Prostate gland (tissue), 2 donors: ENCODE measurements around the gene DLK1. TPM values are rescaled to one million over a fixed set of nuclear protein-coding genes. Genes with fewer than 3 reads are reported as not detected.

Experiments
- DNase-seq: peaks from one replicate; pipeline ENCODE4 v3.0.0-alpha.2; 2019; ENCODE audit warnings: low spot score
- H3K27ac ChIP-seq, 2 donors: fragments of 200-600 bp; sonication (generic); 2 replicates each; pipeline ENCODE4 v1.5.1; 2017 to 2019
- H3K27me3 ChIP-seq: fragments of 200-600 bp; sonication (generic); replicated peaks from 2 replicates; pipeline ENCODE4 v1.5.1; 2019; ENCODE audit not compliant: insufficient read depth
- H3K36me3 ChIP-seq, 2 donors: fragments of 200-600 bp; sonication (generic); 1 replicate in 1 of 2; 2 replicates in 1 of 2; pipeline versions ENCODE4 v1.5.1 to v1.8.1; 2017 to 2019
- H3K4me1 ChIP-seq: fragments of 200-600 bp; sonication (generic); replicated peaks from 2 replicates; pipeline ENCODE4 v1.5.1; 2019
- H3K4me3 ChIP-seq, 2 donors: fragments of 200-600 bp; sonication (generic); 2 replicates each; pipeline ENCODE4 v1.5.1; 2017 to 2019
- H3K9me3 ChIP-seq: fragments of 200-600 bp; sonication (generic); 2 replicates; pipeline ENCODE4 v1.5.1; 2017
- CTCF ChIP-seq, 4 experiments: fragments of 200-600 bp in 2 of 4; fragments of 450-650 bp in 2 of 4; sonication (generic) in 2 of 4; IDR thresholded peaks; 1 replicate in 3 of 4; 2 replicates in 1 of 4; pipeline ENCODE4 v1.5.1; 2016 to 2019; ENCODE audit warnings: antibody characterized with exemption in 4 of 4, mild to moderate bottlenecking in 2 of 4, moderate library complexity in 2 of 4
- POLR2A ChIP-seq: fragments of 450-650 bp; IDR thresholded peaks from one replicate; pipeline ENCODE4 v1.6.1; 2016; ENCODE audit warnings: antibody characterized with exemption, mild to moderate bottlenecking
- POLR2AphosphoS5 ChIP-seq: sonication (generic); formaldehyde crosslinking; IDR thresholded peaks from one replicate; pipeline ENCODE4 v1.6.1; 2017; ENCODE audit warnings: antibody characterized with exemption
- WGBS: methylation state at CpG from one replicate; pipeline ENCODE4 v1.1.5; 2018; 5-methylcytosine and 5-hydroxymethylcytosine counted together
- intact Hi-C: fragments of 100-400 bp; cut with DNase I; formaldehyde crosslinking; loops from one replicate; pipeline ENCODE4 v1.14.2; 2022
- total RNA-seq, 2 donors: library from RNA; depleted of rRNA; stranded (reverse); fragments of >200 nt; gene quantifications; one replicate each; pipeline ENCODE4 v1.1.0, GENCODE V29; 2016

The DLK1 gene
- total RNA-seq, 2 donors from 2014 or later = 0.14 to 100.0 TPM

- 89% methylated on average over 23 of the region's 26 CpGs for WGBS
- TF ChIP-seq CTCF (IDR thresholded peaks at IDR 0.05) (no peak), POLR2AphosphoS5 (no peak), POLR2A (no peak)
- intact Hi-C loops = no loop called here
Observed at GRCh38 chr14:100688598-100689461, 37.9 kb upstream of the DLK1 start.

GRCh38 chr14:100690672-100691071 is 36.0 kb upstream of the DLK1 start:
- H3K27me3 ChIP-seq = peaks cover 6% of the 10 kb centered on the region
- H3K9me3 ChIP-seq = no peaks in the 10 kb centered on the region
- H3K4me1 ChIP-seq = no peaks in the 10 kb centered on the region
- DNase-seq = no peak
- H3K27ac ChIP-seq = no peak overlapping the region
- intact Hi-C loops = no loop called here
- WGBS = 97% methylated on average over 5 of the region's 5 CpGs
- H3K4me3 ChIP-seq = no peak overlapping the region
- H3K36me3 ChIP-seq = no peaks in the 10 kb centered on the region
- TF ChIP-seq CTCF (IDR thresholded peaks at IDR 0.05) = no peak
- TF ChIP-seq POLR2AphosphoS5 = no peak
- TF ChIP-seq POLR2A = no peak

More at GRCh38 chr14:100688598-100689461, 37.9 kb upstream of the DLK1 start:
- H3K27ac ChIP-seq = no peak overlapping the region
- DNase-seq = no peak
- H3K4me3 ChIP-seq = no peak overlapping the region
- no peaks in the 10 kb centered on the region for H3K4me1 ChIP-seq
- H3K9me3 ChIP-seq = no peaks in the 10 kb centered on the region
- no peaks in the 10 kb centered on the region for H3K36me3 ChIP-seq
- peaks cover 6% of the 10 kb centered on the region for H3K27me3 ChIP-seq

- Histone ChIP-seq H3K27ac (no peak overlapping the region), H3K36me3 (no peaks in the 10 kb centered on the region), H3K27me3 (peaks cover 6% of the 10 kb centered on the region), H3K9me3 (no peaks in the 10 kb centered on the region), H3K4me3 (no peak overlapping the region), H3K4me1 (no peaks in the 10 kb centered on the region)
- 60% methylated on average over 29 of the region's 29 CpGs for WGBS
- no peak for DNase-seq
- intact Hi-C loops = no loop called here
- TF ChIP-seq POLR2A (no peak), CTCF (IDR thresholded peaks at IDR 0.05) (no peak)
Observed at GRCh38 chr14:100691395-100692056, 35.2 kb upstream of the DLK1 start.

GRCh38 chr14:100692256-100692655 is 34.4 kb upstream of the DLK1 start:
- Histone ChIP-seq H3K4me3 (no peak overlapping the region), H3K4me1 (no peaks in the 10 kb centered on the region), H3K27me3 (peaks cover 6% of the 10 kb centered on the region), H3K36me3 (no peaks in the 10 kb centered on the region), H3K27ac (no peak overlapping the region), H3K9me3 (no peaks in the 10 kb centered on the region)
- intact Hi-C loops = no loop called here
- DNase-seq = no peak
- WGBS = 82% methylated on average over 6 of the region's 6 CpGs
- TF ChIP-seq CTCF (IDR thresholded peaks at IDR 0.05) = no peak
- no peak for TF ChIP-seq POLR2AphosphoS5
- no peak for TF ChIP-seq POLR2A
